Left hindlimb (tissue), 1 donor: ENCODE results near the gene SMIM21.

Experiments used
- DNase-seq: peaks from one replicate; pipeline ENCODE4 v3.0.0-alpha.2; 2018

SMIM21 gene

DNA sequence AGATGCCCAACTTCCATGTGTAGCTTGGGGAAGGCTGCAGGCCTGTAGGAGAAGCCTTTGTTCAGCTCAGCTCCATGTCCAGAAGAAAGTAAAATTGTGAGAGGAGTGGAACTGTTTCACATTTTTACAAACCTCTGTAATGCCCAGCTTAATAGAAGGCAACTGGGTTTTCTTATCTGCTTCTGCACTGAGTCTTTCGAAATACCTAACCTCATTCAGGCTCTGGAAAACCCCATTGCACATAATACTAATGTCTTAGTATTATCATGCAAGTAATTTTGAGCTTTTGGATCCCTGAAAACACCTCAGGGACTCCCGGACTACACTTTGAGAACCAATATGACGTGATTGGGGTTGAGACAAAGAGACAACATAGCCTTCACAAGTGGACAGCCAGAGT is 5.8 kb downstream of the SMIM21 start:
- DNase-seq: no peak

DNA sequence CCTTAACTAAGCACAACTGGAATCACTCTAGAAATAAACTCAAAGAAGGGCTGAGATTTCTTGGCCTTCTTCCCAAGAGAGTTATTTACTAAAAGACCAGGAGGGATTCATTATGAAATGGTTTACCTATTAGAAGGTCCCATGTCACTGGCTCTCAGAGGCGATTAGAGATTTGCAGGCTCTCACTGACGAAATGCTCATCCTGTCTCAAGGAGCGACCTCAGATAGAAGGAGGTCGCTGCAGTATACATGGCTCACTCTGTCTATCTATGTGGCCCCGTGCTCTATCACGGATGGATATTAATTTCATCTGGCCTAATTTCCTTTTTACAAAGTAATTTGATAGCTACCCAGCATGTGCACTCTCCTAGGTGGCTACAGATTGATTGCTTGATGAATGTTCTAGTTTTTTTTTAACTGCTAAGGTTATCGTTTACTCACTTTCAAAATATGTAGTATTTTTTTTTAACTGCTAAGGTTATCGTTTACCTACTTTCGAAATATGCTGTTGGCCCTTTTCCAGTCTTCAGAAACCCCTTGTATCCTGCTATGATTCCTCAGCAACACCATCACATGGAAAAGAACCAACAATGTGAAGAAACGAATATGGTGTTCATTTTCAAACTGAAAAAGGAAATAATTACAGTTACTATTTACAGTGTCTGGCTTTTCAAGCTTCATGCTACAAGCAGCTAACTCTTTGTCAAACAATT is 9.1 kb downstream of the SMIM21 start:
- DNase-seq: no peak

- no peak for DNase-seq
These were observed 16.9 kb downstream of the SMIM21 start for GRCh38 chr18:75410611-75411010.

DNA sequence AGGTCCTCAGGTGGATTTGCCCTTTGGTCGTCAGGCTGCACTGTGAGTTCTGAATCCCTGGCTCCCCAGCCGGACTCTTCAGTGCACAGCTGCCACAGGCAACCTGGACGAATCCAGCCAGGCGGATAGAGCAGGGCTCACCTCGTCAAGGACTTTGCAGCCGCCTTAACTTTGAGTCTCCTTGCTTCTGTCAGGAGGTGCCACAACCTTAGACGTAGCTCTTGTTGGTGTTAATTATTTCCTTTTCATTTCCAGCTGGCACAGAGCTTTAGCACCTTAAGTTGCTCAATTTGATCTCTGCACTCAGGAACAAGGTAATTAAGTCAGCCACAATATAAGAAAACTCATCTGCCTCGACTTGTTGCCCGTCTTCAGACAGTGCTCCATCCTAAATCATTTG is 17.7 kb downstream of the SMIM21 start:
- DNase-seq: no peak

DNA sequence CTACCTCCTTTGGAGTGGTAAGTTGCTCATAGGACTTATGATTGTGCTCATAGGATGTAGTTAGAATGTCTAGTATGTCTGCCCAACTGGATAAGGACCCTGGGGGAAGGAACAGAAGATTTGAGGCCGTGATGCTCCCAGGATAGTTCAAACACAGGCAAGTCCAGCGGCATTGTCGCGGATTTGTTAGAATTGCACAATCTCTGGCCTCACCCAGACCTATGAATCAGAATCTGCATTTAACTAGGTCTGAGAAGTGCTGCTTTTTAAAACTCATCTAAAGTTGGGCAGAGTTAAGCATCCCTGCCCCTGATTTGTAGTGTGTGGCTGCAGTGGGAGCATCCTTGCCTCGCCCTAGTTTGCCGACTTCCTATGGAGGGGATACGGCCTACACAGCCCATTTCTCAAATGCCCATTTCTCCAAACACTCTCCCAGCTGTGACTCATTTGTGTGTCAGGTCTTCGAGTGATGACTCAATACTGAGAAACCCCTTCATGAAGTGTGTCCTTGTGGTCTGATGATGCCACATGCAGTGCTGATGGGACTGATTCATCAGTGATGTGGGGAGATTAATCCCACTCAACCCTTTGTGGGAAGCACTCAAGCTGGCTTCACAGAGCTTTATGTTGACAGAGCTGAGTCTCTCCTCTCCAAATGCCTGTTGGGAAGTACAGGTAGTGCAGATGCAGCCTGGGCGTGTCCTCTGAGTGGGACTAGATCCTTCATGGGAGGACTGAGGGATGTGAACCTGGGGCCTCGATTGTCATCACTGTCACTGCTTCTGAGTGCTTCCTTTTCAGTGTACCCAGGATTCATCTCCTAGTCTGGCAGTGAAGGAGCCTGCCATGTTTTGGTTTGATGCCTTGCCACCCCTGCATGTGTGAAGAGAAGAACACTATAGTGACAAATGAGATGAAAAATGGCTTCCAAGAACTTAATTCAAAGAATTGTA is 18.7 kb downstream of the SMIM21 start:
- no peak for DNase-seq

DNA sequence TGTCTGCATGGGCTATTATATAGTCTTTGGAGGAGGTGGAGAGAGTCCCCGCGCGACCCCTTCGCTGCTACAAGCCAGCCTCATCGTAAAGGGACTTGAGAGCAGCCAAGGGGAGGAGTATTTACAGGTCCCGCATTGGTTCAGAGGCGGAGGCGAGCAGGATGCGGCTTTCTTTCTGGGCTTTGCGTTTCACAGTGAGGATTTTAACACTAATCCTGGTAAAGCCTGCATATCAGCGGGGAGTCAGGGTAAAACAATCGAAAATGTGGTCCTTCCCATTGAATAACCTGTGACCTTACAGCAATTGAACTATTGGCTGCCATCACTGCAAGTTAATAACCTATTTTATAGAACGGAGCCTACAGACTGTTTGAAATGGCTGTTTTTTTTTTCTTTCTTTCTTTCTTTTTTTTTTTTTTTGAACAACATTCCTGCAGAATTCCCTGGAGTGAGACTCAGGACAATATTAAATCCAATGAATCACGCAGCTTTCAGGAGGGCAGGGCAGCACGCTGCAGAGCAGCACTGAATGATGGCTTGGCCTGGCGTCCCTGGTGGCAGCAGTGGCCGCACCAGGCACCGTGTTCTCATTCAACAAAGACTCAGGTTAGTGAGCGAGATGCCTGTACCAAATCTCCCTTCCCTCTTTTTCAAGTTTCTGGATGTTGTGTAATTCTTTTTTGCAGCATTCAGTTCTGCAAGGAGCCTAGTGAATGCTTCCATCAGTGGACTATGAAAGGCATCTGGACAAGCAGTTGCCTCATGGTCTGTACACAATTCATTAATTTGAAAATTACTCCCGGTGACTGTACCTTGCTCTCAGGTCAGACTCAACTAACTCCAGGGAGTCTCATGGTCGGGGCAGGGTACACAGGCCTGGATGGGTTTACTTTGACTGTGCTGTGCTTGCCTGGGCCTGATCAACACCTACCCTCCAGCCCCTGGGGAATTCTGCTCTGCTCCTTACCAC is 19.8 kb downstream of the SMIM21 start:
- DNase-seq: no peak

- no peak for DNase-seq
These were observed 20.7 kb downstream of the SMIM21 start for GRCh38 chr18:75406491-75407445.

- DNase-seq: no peak
These were observed 22.2 kb downstream of the SMIM21 start for GRCh38 chr18:75405351-75405750.

DNA sequence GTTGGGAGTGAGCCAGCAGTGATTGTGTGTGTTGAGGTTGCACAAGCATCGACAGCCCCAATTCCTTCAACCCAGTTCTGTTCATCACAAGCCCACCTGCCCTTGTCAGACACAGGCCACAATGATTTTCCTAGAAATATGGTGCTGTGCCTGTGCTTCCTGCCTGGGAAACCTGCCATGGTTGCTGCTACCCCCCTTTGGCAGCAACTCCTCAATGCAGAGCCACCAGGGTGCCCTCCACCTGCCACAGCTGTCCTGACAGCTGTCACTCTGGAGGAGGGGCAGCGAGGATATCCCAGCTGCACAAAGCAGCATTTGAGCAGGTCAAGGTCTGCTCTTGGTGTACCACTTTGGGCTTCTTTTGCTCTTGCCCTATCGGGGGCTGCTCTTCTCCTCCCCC is 27.1 kb downstream of the SMIM21 start:
- DNase-seq: no peak

DNA sequence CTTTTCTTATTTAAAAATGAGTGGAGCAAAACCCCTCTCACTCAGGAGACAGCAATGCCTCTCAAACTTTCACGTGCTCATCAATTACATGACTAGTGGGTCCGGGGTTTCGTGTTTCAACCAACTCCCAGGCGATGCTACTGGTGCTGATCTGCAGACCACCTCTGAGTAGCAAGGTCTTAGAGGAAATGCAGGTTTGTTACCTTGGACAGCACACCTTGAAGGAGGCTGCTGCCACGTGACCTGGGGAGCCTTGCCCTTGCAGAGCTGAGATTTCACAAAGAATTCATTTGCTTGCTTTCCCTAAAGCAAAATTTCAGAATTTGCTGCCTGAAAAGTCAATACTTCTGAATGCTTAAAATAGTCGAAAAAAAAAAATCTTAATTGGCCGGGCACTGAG is 32.4 kb downstream of the SMIM21 start:
- DNase-seq: no peak

DNA sequence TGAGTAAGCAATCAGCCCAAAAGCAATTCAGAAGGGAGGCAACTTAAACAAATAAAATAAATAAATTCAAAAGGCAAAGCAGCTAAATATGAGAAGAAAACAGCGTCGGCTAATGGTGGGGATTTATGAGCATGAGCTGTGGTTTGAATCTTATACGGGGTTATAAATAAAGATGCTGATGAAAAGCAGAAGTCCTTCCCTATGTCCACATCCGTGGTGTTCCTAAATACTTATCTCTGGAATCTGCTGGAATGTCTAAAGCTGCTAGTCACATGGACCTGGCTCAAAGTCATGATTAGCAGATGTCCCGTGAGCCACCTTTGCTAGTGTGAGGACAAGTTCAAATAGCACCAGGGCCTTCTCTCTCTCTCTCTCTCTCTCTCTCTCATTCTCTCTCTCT is 33.8 kb downstream of the SMIM21 start:
- DNase-seq: no peak

DNA sequence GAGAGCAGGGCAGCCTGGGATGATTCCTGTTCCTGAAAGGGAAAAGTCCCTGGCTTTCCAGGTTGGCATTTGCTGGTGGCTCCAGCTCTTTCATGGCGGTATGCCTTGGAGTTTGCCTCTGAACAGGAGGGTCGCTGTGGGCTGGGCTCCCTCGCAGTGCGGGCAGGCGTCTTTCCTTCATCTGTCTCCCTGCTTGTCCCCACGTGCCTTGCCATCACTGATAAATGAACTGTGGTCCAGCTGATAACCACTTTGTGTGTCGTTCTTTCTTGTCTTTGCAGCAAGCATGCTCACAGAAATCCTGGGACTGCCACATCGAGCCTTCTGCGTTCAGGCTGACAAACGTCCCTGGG is 35.3 kb downstream of the SMIM21 start:
- DNase-seq: no peak

GRCh38 chr18:75391279-75392225 is 36.0 kb downstream of the SMIM21 start:
- peak; percentile 67 for DNase-seq

DNA sequence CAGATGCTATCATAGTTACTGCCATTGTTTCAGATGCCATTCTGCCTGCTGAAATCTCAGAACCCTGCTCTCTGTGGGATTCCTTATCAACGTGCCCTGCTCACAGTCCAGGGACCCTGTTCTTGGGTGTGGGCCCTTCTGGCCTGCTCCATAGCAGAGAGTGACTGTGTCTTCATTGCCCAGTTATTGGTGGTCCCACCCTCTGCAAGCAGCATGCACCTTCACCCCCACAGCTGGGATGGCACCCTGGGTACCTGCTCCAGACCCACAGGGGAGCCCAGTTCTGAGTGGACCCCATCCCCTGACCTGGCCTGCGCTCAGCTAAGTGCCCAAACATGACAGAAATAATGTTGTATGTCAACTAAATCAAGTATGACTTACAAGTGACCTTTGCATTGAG is 36.6 kb downstream of the SMIM21 start:
- no peak for DNase-seq

GRCh38 chr18:75384144-75384543 is 43.4 kb downstream of the SMIM21 start:
- no peak for DNase-seq

DNA sequence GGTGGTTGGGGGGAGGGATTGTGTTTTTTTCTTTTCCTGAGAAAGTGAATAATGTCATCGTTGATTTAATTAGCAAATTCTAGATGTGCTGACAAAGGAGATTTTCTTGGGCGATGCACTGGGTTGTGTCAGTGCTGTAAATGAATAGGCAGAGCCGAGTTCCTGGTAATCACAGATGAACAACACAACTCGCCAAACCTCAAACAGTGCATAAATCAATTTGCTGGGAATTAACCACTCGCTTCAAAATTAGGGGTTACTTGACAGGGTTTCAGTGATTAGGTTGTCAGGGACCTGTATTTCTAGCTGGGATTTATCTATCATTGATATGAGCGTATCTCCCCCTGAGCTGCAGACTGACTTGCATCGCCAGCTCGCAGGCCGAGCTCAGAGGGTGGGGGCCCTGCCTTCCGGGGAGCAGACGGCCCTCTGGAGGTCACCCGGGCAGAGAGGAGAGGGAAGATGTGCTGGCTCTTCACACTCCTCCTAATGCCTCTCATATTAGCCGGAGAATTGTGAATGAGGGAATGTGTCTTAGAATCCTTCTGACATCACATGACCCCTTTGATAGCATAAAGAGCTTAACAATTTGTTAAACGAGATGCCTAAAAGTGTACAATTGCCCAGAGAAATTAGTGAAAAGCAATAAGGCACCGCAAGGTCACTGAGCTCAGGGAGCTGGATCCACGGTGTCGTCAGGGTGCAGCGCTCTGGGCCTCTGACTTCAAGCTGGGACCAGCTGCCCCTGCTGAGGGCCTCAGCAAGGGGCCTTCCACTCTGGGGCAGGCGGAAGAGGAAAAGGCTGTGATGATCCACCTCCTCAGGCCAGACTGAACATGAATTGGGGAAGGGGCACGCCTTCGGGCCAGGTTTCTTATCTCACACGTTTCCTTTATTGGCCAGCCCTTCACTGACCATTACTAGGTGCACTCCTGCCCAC is 48.9 kb downstream of the SMIM21 start:
- no peak for DNase-seq

- DNase-seq: no peak
These were observed 49.6 kb downstream of the SMIM21 start for GRCh38 chr18:75377926-75378325.

- no peak for DNase-seq
These were observed 50.2 kb downstream of the SMIM21 start for GRCh38 chr18:75377258-75377657.

GRCh38 chr18:75376004-75376403 is 51.5 kb downstream of the SMIM21 start:
- DNase-seq: no peak
